K562 (cell line): ENCODE data around the gene ELF2. TPM values are rescaled to one million over a fixed set of nuclear protein-coding genes. Genes with fewer than 3 reads are reported as not detected.
A peak's percentile ranks its signal among the peaks of the same experiment; 100 is the strongest.

Experiments used
- ARID1B ChIP-seq: fragments of 450-650 bp; IDR thresholded peaks from 2 replicates; pipeline ENCODE4 v1.6.1; 2016; ENCODE audit warnings: antibody characterized with exemption, mild to moderate bottlenecking, inconsistent platforms
- FOXK1 ChIP-seq: sonication (generic); formaldehyde crosslinking; IDR thresholded peaks from 2 replicates; pipeline ENCODE4 v1.8.0; 2022; ENCODE audit warnings: missing genetic modification reagents, mild to moderate bottlenecking, borderline replicate concordance
- NR2C1 ChIP-seq, 2 experiments: fragments of 450-650 bp; IDR thresholded peaks; 2 replicates each; pipeline ENCODE4 v1.6.1; 2017; ENCODE audit warnings: mild to moderate bottlenecking in 2 of 2, antibody characterized with exemption in 1 of 2, inconsistent platforms in 1 of 2, missing compliant biosample characterization in 1 of 2, missing genetic modification characterization in 1 of 2
- RHOXF2B ChIP-seq: fragments of 250-450 bp; sonication (Bioruptor Pico); conservative IDR thresholded peaks from 2 replicates; pipeline ENCODE4 v1.5.1; 2021
- SIRT6 ChIP-seq: IDR thresholded peaks from one replicate; pipeline ENCODE4 v1.6.1; 2012; ENCODE audit warnings: low read depth, mild to moderate bottlenecking, control low read depth, inconsistent platforms, low read length, moderate library complexity
- TCF3 ChIP-seq: sonication (generic); formaldehyde crosslinking; IDR thresholded peaks from 2 replicates; pipeline ENCODE4 v1.4.0; 2020; ENCODE audit warnings: mild to moderate bottlenecking, missing genetic modification reagents
- XRCC4 ChIP-seq: IDR thresholded peaks from one replicate; pipeline ENCODE4 v1.6.1; 2011; ENCODE audit not compliant: insufficient read depth, insufficient read length; ENCODE audit errors: extremely low read depth
- ZNF282 ChIP-seq: sonication (generic); formaldehyde crosslinking; IDR thresholded peaks from 2 replicates; pipeline ENCODE4 v1.8.1; 2023; ENCODE audit warnings: missing genetic modification reagents
- ZNF347 ChIP-seq: fragments of 450-650 bp; formaldehyde crosslinking; IDR thresholded peaks from 2 replicates; pipeline ENCODE4 v1.4.0; 2020; ENCODE audit warnings: low read depth, mild to moderate bottlenecking, moderate library complexity
- ZNF699 ChIP-seq: fragments of 250-450 bp; sonication (Bioruptor Pico); IDR thresholded peaks from 2 replicates; pipeline ENCODE4 v1.8.0; 2021; ENCODE audit warnings: mild to moderate bottlenecking, moderate library complexity; ENCODE audit not compliant: insufficient replicate concordance
- polyA plus RNA-seq, 8 experiments: library from polyadenylated mRNA; depleted of rRNA in 4 of 8; stranded (reverse) in 5 of 8; unstranded in 3 of 8; fragments of >200 nt; fragmentation: Nextera tagmentation in 2 of 8; fragmentation: Illumina TruSeq in 1 of 8; extraction: Ambion mirVana in 2 of 8; extraction: Trizol in 1 of 8; gene quantifications; 2 replicates each; pipeline versions ENCODE4 v1.2.1 to v1.2.3, GENCODE V29; 2011 to 2014; ENCODE audit warnings: inconsistent platforms in 1 of 8, missing spikeins in 1 of 8
- total RNA-seq, 7 experiments: library from RNA; depleted of rRNA in 6 of 7; stranded (reverse); fragments of >200 nt in 6 of 7; fragmentation: Illumina TruSeq in 2 of 7; extraction: Trizol in 2 of 7; gene quantifications; 2 replicates each; pipeline versions ENCODE4 v1.2.1 to v1.2.3, GENCODE V29; 2011 to 2021; ENCODE audit warnings: low replicate concordance in 1 of 7
- TF ChIP-seq, protein P1 (sequence below): fragments of 250-450 bp; sonication (Bioruptor Pico); IDR thresholded peaks from 2 replicates; pipeline ENCODE4 v1.6.1; 2021; ENCODE audit warnings: mild to moderate bottlenecking
- TF ChIP-seq, protein P2 (sequence below): sonication (generic); formaldehyde crosslinking; IDR thresholded peaks from 2 replicates; pipeline ENCODE4 v1.8.1; 2023; ENCODE audit warnings: missing genetic modification reagents, mild to moderate bottlenecking, borderline replicate concordance
- TF ChIP-seq, protein P3 (sequence below): fragments of 250-450 bp; sonication (Bioruptor Pico); IDR thresholded peaks from 2 replicates; pipeline ENCODE4 v1.8.0; 2022; ENCODE audit warnings: moderate library complexity, mild to moderate bottlenecking, inconsistent platforms
- TF ChIP-seq, protein P4 (sequence below): fragments of 450-650 bp; IDR thresholded peaks from 2 replicates; pipeline ENCODE4 v1.6.1; 2016; ENCODE audit warnings: mild to moderate bottlenecking
- TF ChIP-seq, protein P5 (sequence below): fragments of 150-350 bp; IDR thresholded peaks from 2 replicates; pipeline ENCODE4 v1.6.1; 2014; ENCODE audit warnings: low read depth, mild to moderate bottlenecking, low read length, borderline replicate concordance

The ELF2 gene
- total and polyA plus RNA-seq, 9 of the 15 experiments (the other 6 are each of a cell fraction or from before 2014, with no cell fraction given), result 9.4 to 58.7 (median 41.6) TPM

DNA sequence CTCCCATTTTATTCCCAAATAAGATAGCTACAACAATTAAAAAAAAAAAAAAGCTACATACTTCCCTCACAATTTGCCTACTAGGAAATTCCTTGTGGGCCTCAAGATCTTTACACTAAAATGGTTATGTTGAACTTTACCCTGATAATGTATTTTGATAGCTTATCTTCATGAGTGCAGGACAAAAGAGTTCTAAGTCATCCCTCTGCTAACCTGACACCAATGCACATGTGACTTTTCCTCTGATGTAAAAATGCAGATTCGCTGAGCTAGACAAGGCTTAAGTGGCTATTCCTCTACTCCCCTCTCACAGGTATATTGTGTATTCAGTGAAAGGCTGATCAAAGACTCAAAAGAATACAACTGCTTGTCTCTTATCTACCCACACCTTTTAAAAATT is 22.5 kb downstream of the ELF2 start (continued):
- TF ChIP-seq ZNF347 (CRISPR knock-in tag) (no peak), ZNF699 (CRISPR knock-in tag) (no peak), FOXK1 (CRISPR knock-in tag) (no peak), RHOXF2B (CRISPR knock-in tag) (no peak), ARID1B (peak; percentile 91), ZNF282 (CRISPR knock-in tag) (no peak), SIRT6 (no peak), NR2C1 (IDR thresholded peaks at IDR 0.05) (peak; percentile 84), NR2C1 (tag; IDR thresholded peaks at IDR 0.05) (peak; percentile 92), TCF3 (CRISPR knock-in tag) (peak; percentile 68), XRCC4 (no peak)
- TF ChIP-seq, protein P1, sequence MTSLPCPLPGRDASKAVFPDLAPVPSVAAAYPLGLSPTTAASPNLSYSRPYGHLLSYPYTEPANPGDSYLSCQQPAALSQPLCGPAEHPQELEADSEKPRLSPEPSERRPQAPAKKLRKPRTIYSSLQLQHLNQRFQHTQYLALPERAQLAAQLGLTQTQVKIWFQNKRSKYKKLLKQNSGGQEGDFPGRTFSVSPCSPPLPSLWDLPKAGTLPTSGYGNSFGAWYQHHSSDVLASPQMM (CRISPR knock-in tag), result no peak
- TF ChIP-seq, protein P2, sequence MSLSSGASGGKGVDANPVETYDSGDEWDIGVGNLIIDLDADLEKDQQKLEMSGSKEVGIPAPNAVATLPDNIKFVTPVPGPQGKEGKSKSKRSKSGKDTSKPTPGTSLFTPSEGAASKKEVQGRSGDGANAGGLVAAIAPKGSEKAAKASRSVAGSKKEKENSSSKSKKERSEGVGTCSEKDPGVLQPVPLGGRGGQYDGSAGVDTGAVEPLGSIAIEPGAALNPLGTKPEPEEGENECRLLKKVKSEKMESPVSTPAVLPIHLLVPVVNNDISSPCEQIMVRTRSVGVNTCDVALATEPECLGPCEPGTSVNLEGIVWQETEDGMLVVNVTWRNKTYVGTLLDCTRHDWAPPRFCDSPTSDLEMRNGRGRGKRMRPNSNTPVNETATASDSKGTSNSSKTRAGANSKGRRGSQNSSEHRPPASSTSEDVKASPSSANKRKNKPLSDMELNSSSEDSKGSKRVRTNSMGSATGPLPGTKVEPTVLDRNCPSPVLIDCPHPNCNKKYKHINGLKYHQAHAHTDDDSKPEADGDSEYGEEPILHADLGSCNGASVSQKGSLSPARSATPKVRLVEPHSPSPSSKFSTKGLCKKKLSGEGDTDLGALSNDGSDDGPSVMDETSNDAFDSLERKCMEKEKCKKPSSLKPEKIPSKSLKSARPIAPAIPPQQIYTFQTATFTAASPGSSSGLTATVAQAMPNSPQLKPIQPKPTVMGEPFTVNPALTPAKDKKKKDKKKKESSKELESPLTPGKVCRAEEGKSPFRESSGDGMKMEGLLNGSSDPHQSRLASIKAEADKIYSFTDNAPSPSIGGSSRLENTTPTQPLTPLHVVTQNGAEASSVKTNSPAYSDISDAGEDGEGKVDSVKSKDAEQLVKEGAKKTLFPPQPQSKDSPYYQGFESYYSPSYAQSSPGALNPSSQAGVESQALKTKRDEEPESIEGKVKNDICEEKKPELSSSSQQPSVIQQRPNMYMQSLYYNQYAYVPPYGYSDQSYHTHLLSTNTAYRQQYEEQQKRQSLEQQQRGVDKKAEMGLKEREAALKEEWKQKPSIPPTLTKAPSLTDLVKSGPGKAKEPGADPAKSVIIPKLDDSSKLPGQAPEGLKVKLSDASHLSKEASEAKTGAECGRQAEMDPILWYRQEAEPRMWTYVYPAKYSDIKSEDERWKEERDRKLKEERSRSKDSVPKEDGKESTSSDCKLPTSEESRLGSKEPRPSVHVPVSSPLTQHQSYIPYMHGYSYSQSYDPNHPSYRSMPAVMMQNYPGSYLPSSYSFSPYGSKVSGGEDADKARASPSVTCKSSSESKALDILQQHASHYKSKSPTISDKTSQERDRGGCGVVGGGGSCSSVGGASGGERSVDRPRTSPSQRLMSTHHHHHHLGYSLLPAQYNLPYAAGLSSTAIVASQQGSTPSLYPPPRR, result no peak
- TF ChIP-seq, protein P3, sequence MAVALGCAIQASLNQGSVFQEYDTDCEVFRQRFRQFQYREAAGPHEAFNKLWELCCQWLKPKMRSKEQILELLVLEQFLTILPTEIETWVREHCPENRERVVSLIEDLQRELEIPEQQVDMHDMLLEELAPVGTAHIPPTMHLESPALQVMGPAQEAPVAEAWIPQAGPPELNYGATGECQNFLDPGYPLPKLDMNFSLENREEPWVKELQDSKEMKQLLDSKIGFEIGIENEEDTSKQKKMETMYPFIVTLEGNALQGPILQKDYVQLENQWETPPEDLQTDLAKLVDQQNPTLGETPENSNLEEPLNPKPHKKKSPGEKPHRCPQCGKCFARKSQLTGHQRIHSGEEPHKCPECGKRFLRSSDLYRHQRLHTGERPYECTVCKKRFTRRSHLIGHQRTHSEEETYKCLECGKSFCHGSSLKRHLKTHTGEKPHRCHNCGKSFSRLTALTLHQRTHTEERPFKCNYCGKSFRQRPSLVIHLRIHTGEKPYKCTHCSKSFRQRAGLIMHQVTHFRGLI (CRISPR knock-in tag), result no peak
- TF ChIP-seq, protein P4, sequence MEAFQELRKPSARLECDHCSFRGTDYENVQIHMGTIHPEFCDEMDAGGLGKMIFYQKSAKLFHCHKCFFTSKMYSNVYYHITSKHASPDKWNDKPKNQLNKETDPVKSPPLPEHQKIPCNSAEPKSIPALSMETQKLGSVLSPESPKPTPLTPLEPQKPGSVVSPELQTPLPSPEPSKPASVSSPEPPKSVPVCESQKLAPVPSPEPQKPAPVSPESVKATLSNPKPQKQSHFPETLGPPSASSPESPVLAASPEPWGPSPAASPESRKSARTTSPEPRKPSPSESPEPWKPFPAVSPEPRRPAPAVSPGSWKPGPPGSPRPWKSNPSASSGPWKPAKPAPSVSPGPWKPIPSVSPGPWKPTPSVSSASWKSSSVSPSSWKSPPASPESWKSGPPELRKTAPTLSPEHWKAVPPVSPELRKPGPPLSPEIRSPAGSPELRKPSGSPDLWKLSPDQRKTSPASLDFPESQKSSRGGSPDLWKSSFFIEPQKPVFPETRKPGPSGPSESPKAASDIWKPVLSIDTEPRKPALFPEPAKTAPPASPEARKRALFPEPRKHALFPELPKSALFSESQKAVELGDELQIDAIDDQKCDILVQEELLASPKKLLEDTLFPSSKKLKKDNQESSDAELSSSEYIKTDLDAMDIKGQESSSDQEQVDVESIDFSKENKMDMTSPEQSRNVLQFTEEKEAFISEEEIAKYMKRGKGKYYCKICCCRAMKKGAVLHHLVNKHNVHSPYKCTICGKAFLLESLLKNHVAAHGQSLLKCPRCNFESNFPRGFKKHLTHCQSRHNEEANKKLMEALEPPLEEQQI, result peak; percentile 56; the same call in 1 of the 2 replicates
- TF ChIP-seq, protein P5, sequence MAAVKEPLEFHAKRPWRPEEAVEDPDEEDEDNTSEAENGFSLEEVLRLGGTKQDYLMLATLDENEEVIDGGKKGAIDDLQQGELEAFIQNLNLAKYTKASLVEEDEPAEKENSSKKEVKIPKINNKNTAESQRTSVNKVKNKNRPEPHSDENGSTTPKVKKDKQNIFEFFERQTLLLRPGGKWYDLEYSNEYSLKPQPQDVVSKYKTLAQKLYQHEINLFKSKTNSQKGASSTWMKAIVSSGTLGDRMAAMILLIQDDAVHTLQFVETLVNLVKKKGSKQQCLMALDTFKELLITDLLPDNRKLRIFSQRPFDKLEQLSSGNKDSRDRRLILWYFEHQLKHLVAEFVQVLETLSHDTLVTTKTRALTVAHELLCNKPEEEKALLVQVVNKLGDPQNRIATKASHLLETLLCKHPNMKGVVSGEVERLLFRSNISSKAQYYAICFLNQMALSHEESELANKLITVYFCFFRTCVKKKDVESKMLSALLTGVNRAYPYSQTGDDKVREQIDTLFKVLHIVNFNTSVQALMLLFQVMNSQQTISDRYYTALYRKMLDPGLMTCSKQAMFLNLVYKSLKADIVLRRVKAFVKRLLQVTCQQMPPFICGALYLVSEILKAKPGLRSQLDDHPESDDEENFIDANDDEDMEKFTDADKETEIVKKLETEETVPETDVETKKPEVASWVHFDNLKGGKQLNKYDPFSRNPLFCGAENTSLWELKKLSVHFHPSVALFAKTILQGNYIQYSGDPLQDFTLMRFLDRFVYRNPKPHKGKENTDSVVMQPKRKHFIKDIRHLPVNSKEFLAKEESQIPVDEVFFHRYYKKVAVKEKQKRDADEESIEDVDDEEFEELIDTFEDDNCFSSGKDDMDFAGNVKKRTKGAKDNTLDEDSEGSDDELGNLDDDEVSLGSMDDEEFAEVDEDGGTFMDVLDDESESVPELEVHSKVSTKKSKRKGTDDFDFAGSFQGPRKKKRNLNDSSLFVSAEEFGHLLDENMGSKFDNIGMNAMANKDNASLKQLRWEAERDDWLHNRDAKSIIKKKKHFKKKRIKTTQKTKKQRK, result no peak
